HepG2 (cell line): ENCODE data around the gene RLN3. TPM values are rescaled to one million over a fixed set of nuclear protein-coding genes. Genes with fewer than 3 reads are reported as not detected.
A peak's percentile ranks its signal among the peaks of the same experiment; 100 is the strongest.

Experiments used
- ATAC-seq: fragments of 200-7000 bp; cut with Tn5 transposase; 3 replicates; pipeline ENCODE4 v1.9.1; 2020; ENCODE audit warnings: mild to moderate bottlenecking, moderate library complexity
- BruUV-seq: library from RNA; stranded (reverse); fragments of 400-500 nt; replicated peaks from 2 replicates; lab custom pipeline; 2021; lab: Mats Ljungman, UMichigan
- CTCF ChIA-PET: fragments of 300-600 bp; formaldehyde crosslinking; extraction: SDS; loops from one replicate; lab custom pipeline; 2021; ENCODE audit warnings: low total read pairs, inconsistent platforms, low intra/inter-chr PET ratio; lab: Yijun Ruan, JAX
- POLR2A ChIA-PET: fragments of 350-600 bp; sonication (Branson Sonifier 250); formaldehyde crosslinking; loops from one replicate; lab custom pipeline; 2020; ENCODE audit warnings: antibody characterized with exemption, inconsistent platforms; lab: Yijun Ruan, JAX
- DNase-seq: peaks from one replicate; pipeline ENCODE4 v3.0.0-alpha.2; 2015; ENCODE audit warnings: low spot score
- FAIRE-seq: peaks from 3 replicates; lab custom pipeline; 2011; peaks lifted over from hg19 to GRCh38; lab: Jason Lieb, UNC
- H2AFZ ChIP-seq: one replicate; pipeline ENCODE4 v1.6.1; 2011; ENCODE audit warnings: low read length, inconsistent platforms
- H3K27ac ChIP-seq: fragments of 300-600 bp; 3 replicates; pipeline ENCODE4 v1.8.0; 2011; ENCODE audit warnings: mixed run types, mild to moderate bottlenecking, mixed read lengths, low read length, inconsistent platforms; ENCODE audit not compliant: insufficient read depth; ENCODE audit errors: extremely low read length
- H3K27me3 ChIP-seq, 2 experiments: fragments of 200-600 bp in 1 of 2; 2 replicates in 1 of 2; 3 replicates in 1 of 2; pipeline versions ENCODE4 v1.6.0 to v1.8.0; 2011; ENCODE audit warnings: low read length in 2 of 2, mild to moderate bottlenecking in 2 of 2, moderate library complexity in 2 of 2, inconsistent platforms in 1 of 2; ENCODE audit not compliant: insufficient read depth in 2 of 2, control insufficient read depth in 1 of 2
- H3K36me3 ChIP-seq, 2 experiments: fragments of 200-600 bp in 1 of 2; replicated peaks in 1 of 2; 2 replicates in 1 of 2; 3 replicates in 1 of 2; pipeline versions ENCODE4 v1.5.1 to v1.8.0; 2011; ENCODE audit warnings: low read length in 2 of 2, inconsistent platforms in 1 of 2; ENCODE audit not compliant: insufficient read depth in 2 of 2, control insufficient read depth in 1 of 2
- H3K4me1 ChIP-seq: 2 replicates; pipeline ENCODE4 v1.5.1; 2012; ENCODE audit warnings: low read length, inconsistent platforms; ENCODE audit not compliant: insufficient read depth
- H3K4me2 ChIP-seq: 2 replicates; pipeline ENCODE4 v1.6.0; 2011; ENCODE audit warnings: low read depth, low read length, inconsistent platforms
- H3K4me3 ChIP-seq, 3 experiments: fragments of 200-600 bp in 1 of 3; sonication (generic), shearing (Covaris generic) in 1 of 3; replicated peaks in 1 of 3; 2 replicates each; pipeline ENCODE4 v1.5.1; 2011 to 2016; ENCODE audit warnings: low read length in 3 of 3, inconsistent platforms in 2 of 3, low read depth in 2 of 3, mild to moderate bottlenecking in 2 of 3, control low read depth in 1 of 3, mixed read lengths in 1 of 3; ENCODE audit not compliant: insufficient read depth in 1 of 3
- H3K79me2 ChIP-seq: one replicate; pipeline ENCODE4 v1.6.1; 2011; ENCODE audit warnings: low read length, inconsistent platforms; ENCODE audit not compliant: insufficient read depth
- H3K9ac ChIP-seq: 2 replicates; pipeline ENCODE4 v1.6.0; 2011; ENCODE audit warnings: mild to moderate bottlenecking, low read depth, low read length, inconsistent platforms; ENCODE audit not compliant: insufficient read depth
- H3K9me3 ChIP-seq: 2 replicates; pipeline ENCODE4 v1.5.1; 2012; ENCODE audit warnings: mild to moderate bottlenecking, low read length
- H4K20me1 ChIP-seq: 2 replicates; pipeline ENCODE4 v1.6.0; 2011; ENCODE audit warnings: inconsistent platforms, mild to moderate bottlenecking, low read length, moderate library complexity; ENCODE audit not compliant: insufficient read depth
- CBFB ChIP-seq: sonication (generic); formaldehyde crosslinking; IDR thresholded peaks from 2 replicates; pipeline ENCODE4 v1.4.0; 2020; ENCODE audit warnings: missing genetic modification reagents
- CCAR2 ChIP-seq: fragments of 200-400 bp; formaldehyde crosslinking; optimal IDR thresholded peaks from 2 replicates; pipeline ENCODE3; 2018; ENCODE audit warnings: low read depth, mild to moderate bottlenecking, low read length, moderate library complexity
- ETV5 ChIP-seq: IDR thresholded peaks from 2 replicates; pipeline ENCODE4 v1.6.1; 2018; ENCODE audit warnings: missing biosample characterization, missing genetic modification reagents, inconsistent platforms, borderline replicate concordance
- PAWR ChIP-seq: sonication (generic); formaldehyde crosslinking; IDR thresholded peaks from 2 replicates; pipeline ENCODE4 v1.4.0; 2020; ENCODE audit warnings: missing genetic modification reagents, mild to moderate bottlenecking, borderline replicate concordance
- PHF20 ChIP-seq: sonication (generic); formaldehyde crosslinking; IDR thresholded peaks from 2 replicates; pipeline ENCODE4 v1.5.0; 2020; ENCODE audit warnings: mild to moderate bottlenecking, missing genetic modification reagents
- POLR2G ChIP-seq: fragments of 200-400 bp; formaldehyde crosslinking; IDR thresholded peaks from 2 replicates; pipeline ENCODE4 v1.6.1; 2018; ENCODE audit warnings: mild to moderate bottlenecking, low read depth, low read length, moderate library complexity
- SIN3A ChIP-seq: IDR thresholded peaks from 2 replicates; pipeline ENCODE4 v1.6.1; 2011; ENCODE audit warnings: low read depth, mild to moderate bottlenecking, control low read depth, low read length, borderline replicate concordance
- SKI ChIP-seq: fragments of 450-650 bp; IDR thresholded peaks from one replicate; pipeline ENCODE4 v1.6.1; 2018; ENCODE audit warnings: mild to moderate bottlenecking; ENCODE audit not compliant: partially characterized antibody
- SNAI1 ChIP-seq: sonication (generic); formaldehyde crosslinking; IDR thresholded peaks from 2 replicates; pipeline ENCODE4 v1.5.0; 2020; ENCODE audit warnings: mild to moderate bottlenecking, missing genetic modification reagents, borderline replicate concordance
- SRSF1 ChIP-seq: fragments of 200-400 bp; formaldehyde crosslinking; optimal IDR thresholded peaks from 2 replicates; pipeline ENCODE3; 2017; ENCODE audit warnings: mild to moderate bottlenecking, low read depth, low read length, moderate library complexity
- TARDBP ChIP-seq: sonication (generic); formaldehyde crosslinking; IDR thresholded peaks from 2 replicates; pipeline ENCODE4 v1.8.0; 2022; ENCODE audit warnings: mild to moderate bottlenecking, missing genetic modification reagents
- TBX3 ChIP-seq: fragments of 450-650 bp; IDR thresholded peaks from 2 replicates; pipeline ENCODE4 v1.6.1; 2017; ENCODE audit warnings: antibody characterized with exemption, mild to moderate bottlenecking, inconsistent platforms, borderline replicate concordance
- ZIK1 ChIP-seq: sonication (generic); formaldehyde crosslinking; IDR thresholded peaks from 2 replicates; pipeline ENCODE4 v1.5.0; 2020; ENCODE audit warnings: mild to moderate bottlenecking, low read depth, missing genetic modification reagents, borderline replicate concordance
- ZNF143 ChIP-seq: sonication (generic); formaldehyde crosslinking; IDR thresholded peaks from 2 replicates; pipeline ENCODE4 v1.4.0; 2020; ENCODE audit warnings: missing genetic modification reagents
- ZNF180 ChIP-seq: sonication (generic); formaldehyde crosslinking; IDR thresholded peaks from 2 replicates; pipeline ENCODE4 v1.4.0; 2020; ENCODE audit warnings: low read depth, missing genetic modification reagents, borderline replicate concordance
- ZNF24 ChIP-seq: fragments of 450-650 bp; IDR thresholded peaks from 2 replicates; pipeline ENCODE4 v1.6.1; 2017; ENCODE audit warnings: antibody characterized with exemption, mild to moderate bottlenecking
- ZNF34 ChIP-seq: sonication (generic); formaldehyde crosslinking; IDR thresholded peaks from 2 replicates; pipeline ENCODE4 v1.4.0; 2020; ENCODE audit warnings: mild to moderate bottlenecking, missing genetic modification reagents, borderline replicate concordance
- ZNF577 ChIP-seq: sonication (generic); formaldehyde crosslinking; IDR thresholded peaks from 2 replicates; pipeline ENCODE4 v1.4.0; 2020; ENCODE audit warnings: mild to moderate bottlenecking, low read depth, missing genetic modification reagents, borderline replicate concordance
- ZNF709 ChIP-seq: sonication (generic); formaldehyde crosslinking; IDR thresholded peaks from 2 replicates; pipeline ENCODE4 v1.5.0; 2020; ENCODE audit warnings: mild to moderate bottlenecking, missing genetic modification reagents
- ZNF746 ChIP-seq: sonication (generic); formaldehyde crosslinking; IDR thresholded peaks from 2 replicates; pipeline ENCODE4 v1.8.0; 2022; ENCODE audit warnings: mild to moderate bottlenecking, missing genetic modification reagents
- WGBS: methylation state at CpG from one replicate; pipeline ENCODE4 v1.1.6; 2017; ENCODE audit warnings: low lambda C conversion rate; 5-methylcytosine and 5-hydroxymethylcytosine counted together
- in situ Hi-C: cut with HindIII; loops from 2 replicates; pipeline ENCODE4 v1.10.0; 2017; ENCODE audit warnings: low pct_unique_long_range_greater_than_20kb; ENCODE audit not compliant: extremely low pct_ligation_motif_present
- intact Hi-C: fragments of 100-400 bp; cut with micrococcal nuclease; formaldehyde crosslinking; loops from one replicate; pipeline ENCODE4 v1.10.0; 2022; ENCODE audit not compliant: unreplicated experiment
- polyA plus RNA-seq, 8 experiments: library from polyadenylated mRNA; depleted of rRNA in 3 of 8; stranded (reverse) in 7 of 8; unstranded in 1 of 8; fragments of >200 nt; fragmentation: Illumina TruSeq in 4 of 8; extraction: Trizol in 4 of 8; gene quantifications; 2 replicates each; pipeline versions ENCODE4 v1.2.1 to v1.2.3, GENCODE V29; 2011 to 2016; ENCODE audit warnings: low read depth in 4 of 8, missing spikeins in 1 of 8, mixed read lengths in 1 of 8; ENCODE audit not compliant: insufficient read depth in 1 of 8
- total RNA-seq, 5 experiments: library from RNA; depleted of rRNA; stranded (reverse); fragments of >200 nt; fragmentation: Illumina TruSeq; extraction: Trizol; gene quantifications; 2 replicates each; pipeline ENCODE4 v1.2.3, GENCODE V29; 2016; ENCODE audit warnings: low read depth in 1 of 5
- TF ChIP-seq, protein P1 (sequence below): IDR thresholded peaks from 2 replicates; pipeline ENCODE4 v1.6.1; 2016; ENCODE audit warnings: control low read depth
- TF ChIP-seq, protein P2 (sequence below): sonication (generic); formaldehyde crosslinking; IDR thresholded peaks from 2 replicates; pipeline ENCODE4 v1.5.0; 2020; ENCODE audit warnings: missing genetic modification reagents, mild to moderate bottlenecking, borderline replicate concordance
- TF ChIP-seq, protein P3 (sequence below): sonication (generic); formaldehyde crosslinking; IDR thresholded peaks from 2 replicates; pipeline ENCODE4 v1.5.0; 2020; ENCODE audit warnings: missing genetic modification reagents, mild to moderate bottlenecking, borderline replicate concordance

The RLN3 gene
- total and polyA plus RNA-seq, 2 of the 13 experiments (the other 11 are each of a cell fraction or from before 2014, with no cell fraction given) = not detected

DNA sequence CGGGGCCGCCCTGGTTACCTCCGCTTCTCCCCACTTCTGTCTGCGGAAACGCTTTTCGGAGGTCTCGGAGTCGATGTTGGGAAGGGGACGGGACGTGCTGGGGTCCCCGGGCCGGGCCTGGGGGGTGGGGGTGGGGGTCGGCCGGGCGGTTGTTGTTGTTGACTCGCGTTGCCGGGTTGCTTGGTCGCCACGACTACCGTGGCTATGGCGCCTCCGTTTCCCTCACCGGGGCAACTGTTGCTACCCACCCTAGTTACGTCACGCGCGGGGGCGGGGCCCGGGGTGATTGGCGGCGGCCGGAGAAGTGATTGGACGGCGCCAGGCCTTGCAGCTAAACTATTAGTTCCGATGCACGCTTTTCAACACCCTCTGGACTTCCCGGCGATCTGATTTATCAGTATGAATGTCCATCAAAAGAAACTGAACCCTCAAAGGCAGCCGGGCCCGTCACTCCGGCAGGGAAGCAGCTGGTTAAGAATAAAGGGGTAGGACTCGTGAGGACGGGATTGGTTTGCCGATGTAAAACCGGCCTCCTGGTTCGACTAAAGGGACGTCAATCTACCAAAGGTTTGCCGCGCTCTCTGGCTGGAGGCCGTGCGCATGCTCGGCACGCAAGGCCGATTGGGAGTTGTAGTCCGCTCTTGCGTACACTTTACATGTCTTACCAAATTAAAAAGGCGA, 21.7 kb upstream of the RLN3 start, which contains the start of gene RFX1:
Gene RFX1, minus strand, starts transcription at position 236 of the 681 bp plus-strand sequence. CDS start 12,477 bp downstream, outside the sequence.
- in situ Hi-C loops = no loop called here
- peak; percentile 92 for ATAC-seq
- POLR2A ChIA-PET = interaction anchor here (0.8 to 1.8 kb wide), 12 partner anchors 9 to 160 kb away, joined by 3 to 15 read pairs (median 6); partner anchors contain the start of genes DCAF15, MISP3 and PRKACA
- WGBS = 0% methylated on average over 23 of the region's 58 CpGs
- no peaks in the 10 kb centered on the region for H3K9me3 ChIP-seq
- peak within 1 kb of the TSS; percentile 99 for H3K4me2 ChIP-seq
- no peaks in the 10 kb centered on the region; a peak in 1 of 5 replicates for H3K27me3 ChIP-seq
- H4K20me1 ChIP-seq = no peaks in the 10 kb centered on the region; the same call in 1 of the 2 replicates
- CTCF ChIA-PET = no interaction called here
- peak within 1 kb of the TSS; percentile 87 to 97 (median 91) for H3K4me3 ChIP-seq
- H3K79me2 ChIP-seq = peaks cover 5% of the 10 kb centered on the region
- intact Hi-C loops = loop anchor here (1.0 to 5.0 kb wide), 2 partner anchors 54 to 66 kb away; partner anchors contain the start of genes DCAF15 and MISP3
- peak; percentile 100 for DNase-seq
- peaks cover 19% of the 10 kb centered on the region for H3K4me1 ChIP-seq
- H3K36me3 ChIP-seq = no peaks in the 10 kb centered on the region; a peak in 1 of 5 replicates
- H3K9ac ChIP-seq = peak within 1 kb of the TSS; percentile 97
- no TSS peak for BruUV-seq
- peak; percentile 94 for FAIRE-seq
- peak within 1 kb of the TSS; percentile 96 for H3K27ac ChIP-seq
- peak within 1 kb of the TSS; percentile 82 for H2AFZ ChIP-seq
- TF ChIP-seq, protein P1, sequence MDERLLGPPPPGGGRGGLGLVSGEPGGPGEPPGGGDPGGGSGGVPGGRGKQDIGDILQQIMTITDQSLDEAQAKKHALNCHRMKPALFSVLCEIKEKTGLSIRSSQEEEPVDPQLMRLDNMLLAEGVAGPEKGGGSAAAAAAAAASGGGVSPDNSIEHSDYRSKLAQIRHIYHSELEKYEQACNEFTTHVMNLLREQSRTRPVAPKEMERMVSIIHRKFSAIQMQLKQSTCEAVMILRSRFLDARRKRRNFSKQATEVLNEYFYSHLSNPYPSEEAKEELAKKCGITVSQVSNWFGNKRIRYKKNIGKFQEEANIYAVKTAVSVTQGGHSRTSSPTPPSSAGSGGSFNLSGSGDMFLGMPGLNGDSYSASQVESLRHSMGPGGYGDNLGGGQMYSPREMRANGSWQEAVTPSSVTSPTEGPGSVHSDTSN = peak; percentile 99
- TF ChIP-seq SRSF1 (no peak), ZNF746 (CRISPR knock-in tag) (no peak), POLR2G (no peak), ZNF577 (CRISPR knock-in tag) (no peak), ZNF143 (CRISPR knock-in tag) (peak; percentile 100), ZNF24 (no peak), TBX3 (peak; percentile 98), PAWR (CRISPR knock-in tag) (no peak), TARDBP (CRISPR knock-in tag) (no peak), SIN3A (peak; percentile 85; the same call in 1 of the 2 replicates), PHF20 (CRISPR knock-in tag) (no peak), ZIK1 (CRISPR knock-in tag) (no peak), ETV5 (CRISPR knock-in tag) (no peak), SNAI1 (no peak), ZNF34 (CRISPR knock-in tag) (no peak), ZNF709 (no peak; the same call in 1 of the 2 replicates), CBFB (CRISPR knock-in tag) (no peak), SKI (no peak), ZNF180 (CRISPR knock-in tag) (no peak), CCAR2 (no peak)
- TF ChIP-seq, protein P2, sequence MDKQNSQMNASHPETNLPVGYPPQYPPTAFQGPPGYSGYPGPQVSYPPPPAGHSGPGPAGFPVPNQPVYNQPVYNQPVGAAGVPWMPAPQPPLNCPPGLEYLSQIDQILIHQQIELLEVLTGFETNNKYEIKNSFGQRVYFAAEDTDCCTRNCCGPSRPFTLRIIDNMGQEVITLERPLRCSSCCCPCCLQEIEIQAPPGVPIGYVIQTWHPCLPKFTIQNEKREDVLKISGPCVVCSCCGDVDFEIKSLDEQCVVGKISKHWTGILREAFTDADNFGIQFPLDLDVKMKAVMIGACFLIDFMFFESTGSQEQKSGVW (CRISPR knock-in tag) = no peak
- TF ChIP-seq, protein P3, sequence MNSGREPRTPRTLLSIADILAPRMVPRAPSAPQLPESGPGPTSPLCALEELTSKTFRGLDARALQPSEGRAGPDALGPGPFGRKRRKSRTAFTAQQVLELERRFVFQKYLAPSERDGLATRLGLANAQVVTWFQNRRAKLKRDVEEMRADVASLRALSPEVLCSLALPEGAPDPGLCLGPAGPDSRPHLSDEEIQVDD = no peak
